Ovary (tissue), 9 donors: Measurements from ENCODE around the gene FOXI1. TPM values are rescaled to one million over a fixed set of nuclear protein-coding genes. Genes with fewer than 3 reads are reported as not detected.

Experiments used
- DNase-seq, 5 donors: peaks; one replicate each; pipeline ENCODE4 v3.0.0-alpha.2; 2019 to 2020
- H3K27ac ChIP-seq, 2 donors: fragments of 200-600 bp; one replicate each; pipeline versions ENCODE4 v1.5.1 to v1.8.0; 2019 to 2022
- H3K27me3 ChIP-seq: fragments of 200-600 bp; one replicate; pipeline ENCODE4 v1.8.0; 2022
- H3K36me3 ChIP-seq: fragments of 200-600 bp; sonication (generic); one replicate; pipeline ENCODE4 v1.5.1; 2019
- H3K4me1 ChIP-seq: one replicate; pipeline ENCODE4 v1.8.1; 2013; ENCODE audit warnings: mild to moderate bottlenecking, moderate library complexity; ENCODE audit not compliant: insufficient read depth
- H3K4me3 ChIP-seq: fragments of 200-600 bp; sonication (generic); one replicate; pipeline ENCODE4 v1.5.1; 2017
- H3K9me3 ChIP-seq, 2 donors: fragments of 200-600 bp in 1 of 2; sonication (generic) in 1 of 2; one replicate each; pipeline versions ENCODE4 v1.5.1 to v1.8.1; 2013 to 2019; ENCODE audit warnings: mild to moderate bottlenecking in 1 of 2, moderate library complexity in 1 of 2
- EP300 ChIP-seq: sonication (generic); formaldehyde crosslinking; IDR thresholded peaks from one replicate; pipeline ENCODE4 v1.6.1; 2017; ENCODE audit warnings: antibody characterized with exemption
- POLR2A ChIP-seq: fragments of 450-650 bp; IDR thresholded peaks from one replicate; pipeline ENCODE4 v1.6.1; 2017; ENCODE audit warnings: antibody characterized with exemption, mild to moderate bottlenecking, moderate library complexity
- WGBS, 3 donors: extraction: QIAGEN DNeasy Blood & Tissue Kit in 1 of 3; methylation state at CpG; one replicate each; pipeline versions ENCODE4 v1.1.5 to v1.1.7; 2013 to 2017; 5-methylcytosine and 5-hydroxymethylcytosine counted together
- intact Hi-C, 4 donors: fragments of 100-400 bp; cut with DNase I; formaldehyde crosslinking; loops; one replicate each; pipeline versions ENCODE4 v1.11.0 to v1.15.1; 2022 to 2023
- polyA plus RNA-seq, 2 donors: library from polyadenylated mRNA; stranded (reverse); fragments of 200-250 nt in 1 of 2; fragments of 350-450 nt in 1 of 2; fragmentation: Illumina TruSeq in 1 of 2; extraction: RNeasy Lipid Tissue Mini Kit (QIAGEN cat#74804) in 1 of 2; gene quantifications; one replicate each; pipeline ENCODE4 v1.2.3, GENCODE V29; 2013 to 2014
- total RNA-seq, 7 donors: library from RNA; depleted of rRNA in 2 of 7; stranded (reverse); fragments of >200 nt in 2 of 7; fragmentation: NEBNext Ultra II Directional in 3 of 7; extraction: Animal tissue kit (Norgen Biotek cat#: 25700) in 3 of 7; gene quantifications; one replicate each; pipeline versions ENCODE4 v1.1.0 to v1.2.4, GENCODE V29; 2016 to 2023
- TF ChIP-seq, protein P1 (sequence below), 3 donors: fragments of 450-650 bp in 2 of 3; fragments of 200-600 bp in 1 of 3; IDR thresholded peaks; one replicate each; pipeline versions ENCODE4 v1.5.1 to v1.8.0; 2016 to 2022; ENCODE audit warnings: antibody characterized with exemption in 3 of 3, mild to moderate bottlenecking in 1 of 3
- donor health status: DM: no; HTN: no; CAD: no; lungs with moderate emphysema.
- donor health status: DM: no; HTN: no; CAD: no.
- donor health status: Bipolar disorder and iron deficiency.
- donor health status: DM: yes; HTN: yes; CAD: no.
- donor health status: DM: no; HTN: no; CAD: no.
- donor health status: DM: yes; HTN: yes; CAD: no.

The FOXI1 gene
- total and polyA plus RNA-seq, 9 donors = not detected

- WGBS, 3 donors = 64 to 79% (median 73%) methylated on average over 3 of the region's 3 CpGs
- DNase-seq = no peak
- intact Hi-C loops = no loop called here
These were observed 27.2 kb upstream of the FOXI1 start for GRCh38 chr5:170078458-170078857.

DNA sequence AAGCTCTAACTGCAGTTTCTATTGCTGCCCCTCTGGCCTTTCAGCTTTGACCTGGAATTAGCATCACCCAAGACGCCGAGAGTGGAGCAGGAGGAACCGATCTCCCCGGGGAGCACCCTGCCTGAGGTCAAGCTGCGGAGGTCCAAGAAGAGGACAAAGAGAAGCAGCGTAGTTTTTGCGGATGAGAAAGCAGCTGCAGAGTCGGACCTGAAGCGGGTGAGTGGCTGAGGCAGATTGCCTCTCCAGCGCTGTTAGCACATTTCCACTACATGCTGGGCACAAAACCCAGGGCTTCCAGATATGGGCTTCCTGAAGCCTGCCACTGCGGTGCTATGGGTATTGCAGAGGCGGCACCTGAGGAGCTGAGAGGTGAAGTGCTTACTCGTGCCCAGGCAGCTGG lies 26.8 kb upstream of the FOXI1 start:
- TF ChIP-seq EP300 (no peak), POLR2A (no peak)
- TF ChIP-seq, protein P1, sequence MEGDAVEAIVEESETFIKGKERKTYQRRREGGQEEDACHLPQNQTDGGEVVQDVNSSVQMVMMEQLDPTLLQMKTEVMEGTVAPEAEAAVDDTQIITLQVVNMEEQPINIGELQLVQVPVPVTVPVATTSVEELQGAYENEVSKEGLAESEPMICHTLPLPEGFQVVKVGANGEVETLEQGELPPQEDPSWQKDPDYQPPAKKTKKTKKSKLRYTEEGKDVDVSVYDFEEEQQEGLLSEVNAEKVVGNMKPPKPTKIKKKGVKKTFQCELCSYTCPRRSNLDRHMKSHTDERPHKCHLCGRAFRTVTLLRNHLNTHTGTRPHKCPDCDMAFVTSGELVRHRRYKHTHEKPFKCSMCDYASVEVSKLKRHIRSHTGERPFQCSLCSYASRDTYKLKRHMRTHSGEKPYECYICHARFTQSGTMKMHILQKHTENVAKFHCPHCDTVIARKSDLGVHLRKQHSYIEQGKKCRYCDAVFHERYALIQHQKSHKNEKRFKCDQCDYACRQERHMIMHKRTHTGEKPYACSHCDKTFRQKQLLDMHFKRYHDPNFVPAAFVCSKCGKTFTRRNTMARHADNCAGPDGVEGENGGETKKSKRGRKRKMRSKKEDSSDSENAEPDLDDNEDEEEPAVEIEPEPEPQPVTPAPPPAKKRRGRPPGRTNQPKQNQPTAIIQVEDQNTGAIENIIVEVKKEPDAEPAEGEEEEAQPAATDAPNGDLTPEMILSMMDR (IDR thresholded peaks at IDR 0.05) = no peak
- intact Hi-C loops = no loop called here
- 79 to 86% (median 79%) methylated on average over 13 of the region's 13 CpGs for WGBS, 3 donors

More at GRCh38 chr5:170078458-170078857, 27.2 kb upstream of the FOXI1 start:
- no peak for TF ChIP-seq POLR2A
- no peak for TF ChIP-seq EP300
- TF ChIP-seq, protein P1 (IDR thresholded peaks at IDR 0.05) = no peak
- H3K4me3 ChIP-seq = no peak overlapping the region
- H3K9me3 ChIP-seq = no peaks in the 10 kb centered on the region
- H3K27ac ChIP-seq = no peak overlapping the region
- no peaks in the 10 kb centered on the region for H3K4me1 ChIP-seq
- no peaks in the 10 kb centered on the region for H3K27me3 ChIP-seq
- H3K36me3 ChIP-seq = no peaks in the 10 kb centered on the region

GRCh38 chr5:170080217-170080616 lies 25.5 kb upstream of the FOXI1 start:
- no peaks in the 10 kb centered on the region for H3K36me3 ChIP-seq
- TF ChIP-seq POLR2A (no peak), EP300 (no peak)
- TF ChIP-seq, protein P1 (IDR thresholded peaks at IDR 0.05) = no peak
- no peak overlapping the region for H3K27ac ChIP-seq
- DNase-seq = no peak
- 93 to 100% (median 94%) methylated on average over 1 of the region's 1 CpG for WGBS, 3 donors
- no peak overlapping the region for H3K4me3 ChIP-seq
- no peaks in the 10 kb centered on the region for H3K4me1 ChIP-seq
- H3K27me3 ChIP-seq = no peaks in the 10 kb centered on the region
- intact Hi-C loops = no loop called here
- no peaks in the 10 kb centered on the region for H3K9me3 ChIP-seq

More for the DNA sequence above, 26.8 kb upstream of the FOXI1 start:
- Histone ChIP-seq H3K4me3 (no peak overlapping the region), H3K36me3 (no peaks in the 10 kb centered on the region), H3K4me1 (no peaks in the 10 kb centered on the region), H3K27ac (no peak overlapping the region), H3K27me3 (no peaks in the 10 kb centered on the region), H3K9me3 (no peaks in the 10 kb centered on the region)
- no peak for DNase-seq

GRCh38 chr5:170080786-170081445 lies 24.8 kb upstream of the FOXI1 start:
- Histone ChIP-seq H3K4me3 (no peak overlapping the region), H3K9me3 (no peaks in the 10 kb centered on the region), H3K27ac (no peak overlapping the region), H3K4me1 (no peaks in the 10 kb centered on the region), H3K36me3 (no peaks in the 10 kb centered on the region), H3K27me3 (no peaks in the 10 kb centered on the region)
- TF ChIP-seq EP300 = no peak
- no peak for TF ChIP-seq POLR2A
- TF ChIP-seq, protein P1 (IDR thresholded peaks at IDR 0.05) = no peak
- WGBS, 3 donors = 74 to 79% (median 74%) methylated on average over 8 of the region's 8 CpGs
- intact Hi-C loops = no loop called here
- no peak for DNase-seq
